ENCODE measurements around the gene CACNA2D4. TPM values are rescaled to one million over a fixed set of nuclear protein-coding genes. Genes with fewer than 3 reads are reported as not detected.
A peak's percentile ranks its signal among the peaks of the same experiment; 100 is the strongest.

CACNA2D4 gene
- total and polyA plus RNA-seq, 2 donors (not counting 1 experiment from before 2014, with no cell fraction given), result 0.68 to 0.99 TPM

GRCh38 chr12:1791104-1791841 is 127.2 kb downstream of the CACNA2D4 start:
- Histone ChIP-seq H3K4me3 (replicated peaks in 1 of 4; ENCODE audit: control extremely low read depth in 1 of 4, insufficient read depth in 1 of 4, low read depth in 3 of 4, low read length in 4 of 4) (no peak overlapping the region), H3K36me3 (ENCODE audit: control insufficient read depth, insufficient read depth, low read length) (peaks cover 2% of the 10 kb centered on the region), H3K4me2 (ENCODE audit: extremely low read depth, insufficient read depth, low read length) (no peak overlapping the region), H3K27ac (ENCODE audit: insufficient read depth, low read length) (no peak overlapping the region), H3K27me3 (ENCODE audit: control insufficient read depth, insufficient read depth, low read length) (no peaks in the 10 kb centered on the region), H3K4me1 (ENCODE audit: control insufficient read depth, extremely low read depth, insufficient read depth, low read length) (peaks cover 4% of the 10 kb centered on the region), H3K79me2 (ENCODE audit: control insufficient read depth, insufficient read depth, low read length) (no peaks in the 10 kb centered on the region), H4K20me1 (ENCODE audit: control insufficient read depth, extremely low read depth, insufficient read depth, low read length) (no peaks in the 10 kb centered on the region), H2AFZ (ENCODE audit: low read length) (no peak overlapping the region), H3K9me3 (ENCODE audit: control insufficient read depth, insufficient read depth, low read depth, low read length) (no peaks in the 10 kb centered on the region), H3K9ac (ENCODE audit: insufficient read depth, low read length) (no peak overlapping the region)
- peak; percentile 46 to 76 for DNase-seq (ENCODE audit: low read depth in 2 of 2)
- TF ChIP-seq EZH2 (IDR thresholded peaks at IDR 0.05; ENCODE audit: low read length, missing control alignments), result no peak
- TF ChIP-seq CTCF (conservative IDR thresholded peaks at IDR 0.05 in 1 of 2, IDR thresholded peaks at IDR 0.05 in 1 of 2; ENCODE audit: low read depth in 1 of 2, low read length in 2 of 2), result peak; percentile 76 to 82

GRCh38 chr12:1790444-1790843 is 128.0 kb downstream of the CACNA2D4 start:
- no peak overlapping the region for H3K4me2 ChIP-seq (ENCODE audit: extremely low read depth, insufficient read depth, low read length)
- DNase-seq (ENCODE audit: low read depth in 2 of 2), result no peak
- no peaks in the 10 kb centered on the region for H3K9me3 ChIP-seq (ENCODE audit: control insufficient read depth, insufficient read depth, low read depth, low read length)
- H3K36me3 ChIP-seq (ENCODE audit: control insufficient read depth, insufficient read depth, low read length), result peaks cover 2% of the 10 kb centered on the region
- H4K20me1 ChIP-seq (ENCODE audit: control insufficient read depth, extremely low read depth, insufficient read depth, low read length), result no peaks in the 10 kb centered on the region
- H3K4me3 ChIP-seq (replicated peaks in 1 of 4; ENCODE audit: control extremely low read depth in 1 of 4, insufficient read depth in 1 of 4, low read depth in 3 of 4, low read length in 4 of 4), result no peak overlapping the region
- no peak overlapping the region for H2AFZ ChIP-seq (ENCODE audit: low read length)
- no peaks in the 10 kb centered on the region for H3K79me2 ChIP-seq (ENCODE audit: control insufficient read depth, insufficient read depth, low read length)
- H3K4me1 ChIP-seq (ENCODE audit: control insufficient read depth, extremely low read depth, insufficient read depth, low read length), result no peaks in the 10 kb centered on the region
- H3K9ac ChIP-seq (ENCODE audit: insufficient read depth, low read length), result no peak overlapping the region
- H3K27ac ChIP-seq (ENCODE audit: insufficient read depth, low read length), result no peak overlapping the region
- TF ChIP-seq EZH2 (IDR thresholded peaks at IDR 0.05; ENCODE audit: low read length, missing control alignments) (no peak), CTCF (conservative IDR thresholded peaks at IDR 0.05 in 1 of 2, IDR thresholded peaks at IDR 0.05 in 1 of 2; ENCODE audit: low read depth in 1 of 2, low read length in 2 of 2) (no peak)
- no peaks in the 10 kb centered on the region for H3K27me3 ChIP-seq (ENCODE audit: control insufficient read depth, insufficient read depth, low read length)

GRCh38 chr12:1787714-1788113 is 130.7 kb downstream of the CACNA2D4 start:
- TF ChIP-seq CTCF (conservative IDR thresholded peaks at IDR 0.05 in 1 of 2, IDR thresholded peaks at IDR 0.05 in 1 of 2; ENCODE audit: low read depth in 1 of 2, low read length in 2 of 2) (no peak), EZH2 (IDR thresholded peaks at IDR 0.05; ENCODE audit: low read length, missing control alignments) (no peak)
- Histone ChIP-seq H4K20me1 (ENCODE audit: control insufficient read depth, extremely low read depth, insufficient read depth, low read length) (no peaks in the 10 kb centered on the region), H3K4me2 (ENCODE audit: extremely low read depth, insufficient read depth, low read length) (no peak overlapping the region), H3K9ac (ENCODE audit: insufficient read depth, low read length) (no peak overlapping the region), H3K4me1 (ENCODE audit: control insufficient read depth, extremely low read depth, insufficient read depth, low read length) (no peaks in the 10 kb centered on the region), H3K9me3 (ENCODE audit: control insufficient read depth, insufficient read depth, low read depth, low read length) (no peaks in the 10 kb centered on the region), H3K27me3 (ENCODE audit: control insufficient read depth, insufficient read depth, low read length) (no peaks in the 10 kb centered on the region), H3K79me2 (ENCODE audit: control insufficient read depth, insufficient read depth, low read length) (no peaks in the 10 kb centered on the region), H2AFZ (ENCODE audit: low read length) (no peak overlapping the region), H3K36me3 (ENCODE audit: control insufficient read depth, insufficient read depth, low read length) (peaks cover 2% of the 10 kb centered on the region), H3K27ac (ENCODE audit: insufficient read depth, low read length) (no peak overlapping the region), H3K4me3 (replicated peaks in 1 of 4; ENCODE audit: control extremely low read depth in 1 of 4, insufficient read depth in 1 of 4, low read depth in 3 of 4, low read length in 4 of 4) (no peak overlapping the region)
- no peak for DNase-seq (ENCODE audit: low read depth in 2 of 2)
